Astrocyte (in vitro differentiated cells and primary cell): ENCODE measurements around the gene FMN2. TPM values are rescaled to one million over a fixed set of nuclear protein-coding genes. Genes with fewer than 3 reads are reported as not detected.

ENCODE experiments used
- DNase-seq: peaks from one replicate; pipeline ENCODE4 v3.0.0-alpha.2; 2010; ENCODE audit warnings: low read depth
- FAIRE-seq: peaks from 2 replicates; lab custom pipeline; 2011; peaks lifted over from hg19 to GRCh38; lab: Jason Lieb, UNC
- H2AFZ ChIP-seq: 2 replicates; pipeline ENCODE4 v1.6.0; 2012; ENCODE audit warnings: low read depth, low read length, inconsistent platforms
- H3K27ac ChIP-seq: 2 replicates; pipeline ENCODE4 v1.5.1; 2011; ENCODE audit warnings: low read depth, low read length, inconsistent platforms
- H3K27me3 ChIP-seq: 2 replicates; pipeline ENCODE4 v1.6.0; 2011; ENCODE audit warnings: low read length, inconsistent platforms; ENCODE audit not compliant: insufficient read depth
- H3K36me3 ChIP-seq: 2 replicates; pipeline ENCODE4 v1.5.1; 2011; ENCODE audit warnings: low read length, inconsistent platforms; ENCODE audit not compliant: insufficient read depth
- H3K4me1 ChIP-seq: 2 replicates; pipeline ENCODE4 v1.5.1; 2011; ENCODE audit warnings: low read length, inconsistent platforms; ENCODE audit not compliant: insufficient read depth
- H3K4me2 ChIP-seq: 2 replicates; pipeline ENCODE4 v1.6.0; 2012; ENCODE audit warnings: low read length, inconsistent platforms
- H3K4me3 ChIP-seq: 2 replicates; pipeline ENCODE4 v1.5.1; 2011; ENCODE audit warnings: low read depth, mild to moderate bottlenecking, low read length, inconsistent platforms; ENCODE audit not compliant: insufficient read depth
- H3K79me2 ChIP-seq: 2 replicates; pipeline ENCODE4 v1.6.0; 2012; ENCODE audit warnings: mild to moderate bottlenecking, low read length, inconsistent platforms; ENCODE audit not compliant: insufficient read depth
- H3K9ac ChIP-seq: 2 replicates; pipeline ENCODE4 v1.6.0; 2012; ENCODE audit warnings: mild to moderate bottlenecking, low read length, inconsistent platforms
- H3K9me3 ChIP-seq: 2 replicates; pipeline ENCODE4 v1.5.1; 2012; ENCODE audit warnings: low read depth, mild to moderate bottlenecking, low read length, inconsistent platforms; ENCODE audit not compliant: insufficient read depth
- H4K20me1 ChIP-seq: 2 replicates; pipeline ENCODE4 v1.6.0; 2012; ENCODE audit warnings: low read length, inconsistent platforms; ENCODE audit not compliant: insufficient read depth
- H3K27ac Mint-ChIP-seq: one replicate; pipeline ENCODE4 v1.8.0; 2021; ENCODE audit warnings: mild to moderate bottlenecking, mixed read lengths; ENCODE audit not compliant: unreplicated experiment
- H3K27me3 Mint-ChIP-seq: one replicate; pipeline ENCODE4 v1.8.0; 2021; ENCODE audit warnings: low read depth, mixed read lengths; ENCODE audit not compliant: unreplicated experiment
- H3K36me3 Mint-ChIP-seq: one replicate; pipeline ENCODE4 v1.8.0; 2021; ENCODE audit warnings: low read depth, mixed read lengths; ENCODE audit not compliant: unreplicated experiment
- H3K4me1 Mint-ChIP-seq: one replicate; pipeline ENCODE4 v1.8.0; 2021; ENCODE audit warnings: low read depth, mixed read lengths; ENCODE audit not compliant: unreplicated experiment
- H3K4me3 Mint-ChIP-seq: one replicate; pipeline ENCODE4 v1.8.0; 2021; ENCODE audit warnings: mild to moderate bottlenecking, moderate library complexity, mixed read lengths; ENCODE audit not compliant: unreplicated experiment
- H3K9me3 Mint-ChIP-seq: one replicate; pipeline ENCODE4 v1.8.0; 2021; ENCODE audit warnings: mild to moderate bottlenecking, mixed read lengths; ENCODE audit not compliant: unreplicated experiment
- CTCF ChIP-seq: IDR thresholded peaks from 2 replicates; pipeline ENCODE4 v1.5.1; 2011; ENCODE audit warnings: low read depth, mild to moderate bottlenecking, inconsistent platforms, low read length, moderate library complexity; ENCODE audit not compliant: insufficient read depth
- EZH2 ChIP-seq: IDR thresholded peaks from 2 replicates; pipeline ENCODE4 v1.6.1; 2012; ENCODE audit warnings: mild to moderate bottlenecking, low read length, inconsistent platforms; ENCODE audit not compliant: insufficient read depth
- total RNA-seq: library from RNA; stranded (reverse); gene quantifications from 2 replicates; pipeline ENCODE4 v1.2.1, GENCODE V29; 2021

Gene FMN2
- total RNA-seq, 1 donor from 2014 or later = 2.4 TPM

- Histone ChIP-seq H3K9me3 (no peaks in the 10 kb centered on the region), H3K79me2 (no peaks in the 10 kb centered on the region), H2AFZ (no peak overlapping the region), H3K27me3 (no peaks in the 10 kb centered on the region), H3K4me2 (no peak overlapping the region), H3K4me1 (peaks cover 25% of the 10 kb centered on the region), H4K20me1 (no peaks in the 10 kb centered on the region), H3K4me3 (no peak overlapping the region), H3K27ac (peak overlapping the region; percentile 22), H3K36me3 (no peaks in the 10 kb centered on the region), H3K9ac (no peak overlapping the region)
- H3K36me3 Mint-ChIP-seq = no peaks in the 10 kb centered on the region
- no peak overlapping the region for H3K4me3 Mint-ChIP-seq
- peaks cover 5% of the 10 kb centered on the region for H3K9me3 Mint-ChIP-seq
- H3K27me3 Mint-ChIP-seq = no peaks in the 10 kb centered on the region
- FAIRE-seq = peak; percentile 85
- TF ChIP-seq EZH2 = no peak
- no peak for TF ChIP-seq CTCF
- H3K4me1 Mint-ChIP-seq = peaks cover 34% of the 10 kb centered on the region
- DNase-seq = peak; percentile 58
- H3K27ac Mint-ChIP-seq = no peak overlapping the region
Observed at GRCh38 chr1:240237305-240237721, 145.6 kb downstream of the FMN2 start.

GRCh38 chr1:240239309-240239708 lies 147.6 kb downstream of the FMN2 start:
- Mint-ChIP-seq H3K9me3 (peaks cover 6% of the 10 kb centered on the region), H3K4me1 (peaks cover 38% of the 10 kb centered on the region), H3K27ac (no peak overlapping the region), H3K36me3 (no peaks in the 10 kb centered on the region), H3K4me3 (no peak overlapping the region), H3K27me3 (no peaks in the 10 kb centered on the region)
- Histone ChIP-seq H3K4me2 (no peak overlapping the region), H3K4me3 (no peak overlapping the region), H3K27ac (no peak overlapping the region), H3K27me3 (no peaks in the 10 kb centered on the region), H3K36me3 (no peaks in the 10 kb centered on the region), H3K9me3 (no peaks in the 10 kb centered on the region), H3K9ac (no peak overlapping the region), H2AFZ (no peak overlapping the region), H4K20me1 (no peaks in the 10 kb centered on the region), H3K79me2 (no peaks in the 10 kb centered on the region), H3K4me1 (peaks cover 38% of the 10 kb centered on the region)
- TF ChIP-seq CTCF = no peak
- TF ChIP-seq EZH2 = no peak
- peak; percentile 79 for FAIRE-seq
- no peak for DNase-seq

GRCh38 chr1:240241278-240241677 lies 149.6 kb downstream of the FMN2 start:
- H3K4me1 ChIP-seq = peaks cover 34% of the 10 kb centered on the region
- H3K36me3 ChIP-seq = no peaks in the 10 kb centered on the region
- no peak overlapping the region for H3K4me3 ChIP-seq
- Mint-ChIP-seq H3K27me3 (no peaks in the 10 kb centered on the region), H3K27ac (no peak overlapping the region), H3K9me3 (peaks cover 4% of the 10 kb centered on the region), H3K4me1 (peaks cover 42% of the 10 kb centered on the region), H3K4me3 (no peak overlapping the region), H3K36me3 (no peaks in the 10 kb centered on the region)
- no peak overlapping the region for H3K27ac ChIP-seq
- no peak for TF ChIP-seq CTCF
- no peak for TF ChIP-seq EZH2
- H3K27me3 ChIP-seq = no peaks in the 10 kb centered on the region
- no peaks in the 10 kb centered on the region for H3K9me3 ChIP-seq
- no peak overlapping the region for H2AFZ ChIP-seq
- no peak overlapping the region for H3K9ac ChIP-seq
- no peak overlapping the region for H3K4me2 ChIP-seq
- FAIRE-seq (no peak), DNase-seq (no peak)
- no peaks in the 10 kb centered on the region for H4K20me1 ChIP-seq
- H3K79me2 ChIP-seq = no peaks in the 10 kb centered on the region
